Measurements from ENCODE around the gene CACNA1G.

Gene CACNA1G

DNA sequence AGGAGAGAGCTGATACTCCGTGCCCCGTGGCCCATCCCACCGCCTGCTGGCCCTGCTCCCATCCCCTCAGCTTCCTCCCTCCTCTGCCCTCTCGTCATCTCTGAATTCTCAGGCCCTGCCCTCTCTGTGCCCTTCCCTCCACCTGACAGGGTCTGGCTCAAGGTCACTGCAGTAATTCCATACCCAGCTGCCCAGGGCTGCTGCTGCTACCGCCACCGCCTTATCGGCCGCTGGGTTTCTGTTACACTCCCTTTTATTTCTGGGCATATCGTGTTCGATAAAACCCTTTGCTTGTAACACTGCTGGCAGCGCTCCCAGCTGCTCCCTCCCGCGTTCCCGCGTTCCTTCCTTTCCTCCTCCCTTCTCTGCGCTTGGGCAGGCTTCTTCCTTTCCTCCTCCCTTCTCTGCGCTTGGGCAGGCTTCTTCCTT lies 26.8 kb upstream of the CACNA1G start:
- DNase-seq (ENCODE audit: low read depth) = no peak

DNA sequence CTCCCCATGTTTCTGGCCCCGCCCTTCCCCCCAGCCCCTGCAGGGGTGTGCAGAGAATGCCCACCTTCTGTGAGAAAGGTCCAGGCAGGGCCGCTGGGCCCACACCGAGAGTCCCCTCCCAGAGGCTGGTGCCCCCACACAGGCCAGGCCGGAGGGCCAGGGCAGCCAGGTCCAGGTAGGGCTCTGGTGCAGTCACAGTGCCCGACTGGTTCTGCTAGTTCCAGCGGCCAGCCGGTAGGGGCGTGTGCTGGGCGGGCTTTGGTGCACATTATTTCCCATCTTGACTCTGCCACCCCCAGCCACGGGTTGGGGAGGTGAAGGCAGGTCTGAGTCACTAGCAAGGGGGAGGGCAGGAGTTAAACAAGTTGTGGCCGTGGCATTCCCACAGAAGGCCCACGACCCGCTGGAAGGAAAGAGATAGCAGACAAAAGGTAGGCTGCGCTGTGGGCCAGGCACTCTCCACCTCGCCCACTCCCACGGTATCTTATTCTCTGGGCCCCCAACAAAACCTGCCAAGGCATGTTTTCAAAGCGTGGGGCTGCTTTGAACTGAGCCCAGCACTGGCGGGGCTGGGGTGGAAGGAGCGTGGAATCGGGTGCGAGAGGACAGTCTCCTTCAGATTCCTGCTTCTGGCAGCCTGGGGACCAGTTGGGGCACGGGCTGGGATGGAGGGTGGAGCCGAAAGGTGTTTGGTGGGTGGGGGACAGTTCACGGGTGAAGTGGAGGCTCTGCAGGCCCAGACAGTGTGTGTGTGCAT lies 26.1 kb upstream of the CACNA1G start:
- DNase-seq (ENCODE audit: low read depth) = no peak

DNA sequence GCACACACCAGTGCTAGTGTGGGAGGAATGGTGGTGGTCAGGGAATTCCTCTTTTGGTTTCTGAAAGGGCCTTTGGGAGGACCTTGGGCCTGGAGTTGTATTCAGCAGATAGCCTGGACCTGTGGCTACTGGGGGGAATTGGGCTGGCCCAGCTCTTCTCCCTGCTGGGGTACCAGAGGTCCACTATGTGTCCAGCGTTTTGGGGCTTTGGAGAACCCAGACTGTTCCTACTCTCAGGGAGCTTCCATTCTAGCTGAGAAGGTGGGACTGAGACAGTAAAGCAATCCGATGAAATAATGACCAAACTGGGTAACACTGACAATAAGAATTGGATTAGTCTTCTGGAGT lies 25.6 kb upstream of the CACNA1G start:
- no peak for DNase-seq (ENCODE audit: low read depth)

DNA sequence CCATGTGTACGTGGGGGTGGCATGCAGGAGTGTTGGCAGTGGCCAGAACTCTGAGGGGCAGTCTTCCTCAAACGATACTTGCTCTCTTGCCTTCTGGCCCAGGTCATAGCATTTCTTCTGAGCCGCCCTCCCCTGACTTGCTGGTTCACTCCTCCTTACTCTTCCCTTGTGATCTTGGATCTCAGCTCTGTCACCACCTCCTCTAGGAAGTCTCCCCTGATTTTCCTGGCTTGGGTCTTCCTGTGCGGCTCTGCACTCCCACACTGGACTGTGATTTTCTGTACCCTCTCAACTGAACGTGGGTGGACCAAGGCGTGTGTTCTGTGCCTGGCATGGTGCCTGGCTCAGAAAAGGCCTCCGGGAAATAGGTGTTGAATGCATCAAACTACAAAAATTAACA lies 25.1 kb upstream of the CACNA1G start:
- no peak for DNase-seq (ENCODE audit: low read depth)

DNA sequence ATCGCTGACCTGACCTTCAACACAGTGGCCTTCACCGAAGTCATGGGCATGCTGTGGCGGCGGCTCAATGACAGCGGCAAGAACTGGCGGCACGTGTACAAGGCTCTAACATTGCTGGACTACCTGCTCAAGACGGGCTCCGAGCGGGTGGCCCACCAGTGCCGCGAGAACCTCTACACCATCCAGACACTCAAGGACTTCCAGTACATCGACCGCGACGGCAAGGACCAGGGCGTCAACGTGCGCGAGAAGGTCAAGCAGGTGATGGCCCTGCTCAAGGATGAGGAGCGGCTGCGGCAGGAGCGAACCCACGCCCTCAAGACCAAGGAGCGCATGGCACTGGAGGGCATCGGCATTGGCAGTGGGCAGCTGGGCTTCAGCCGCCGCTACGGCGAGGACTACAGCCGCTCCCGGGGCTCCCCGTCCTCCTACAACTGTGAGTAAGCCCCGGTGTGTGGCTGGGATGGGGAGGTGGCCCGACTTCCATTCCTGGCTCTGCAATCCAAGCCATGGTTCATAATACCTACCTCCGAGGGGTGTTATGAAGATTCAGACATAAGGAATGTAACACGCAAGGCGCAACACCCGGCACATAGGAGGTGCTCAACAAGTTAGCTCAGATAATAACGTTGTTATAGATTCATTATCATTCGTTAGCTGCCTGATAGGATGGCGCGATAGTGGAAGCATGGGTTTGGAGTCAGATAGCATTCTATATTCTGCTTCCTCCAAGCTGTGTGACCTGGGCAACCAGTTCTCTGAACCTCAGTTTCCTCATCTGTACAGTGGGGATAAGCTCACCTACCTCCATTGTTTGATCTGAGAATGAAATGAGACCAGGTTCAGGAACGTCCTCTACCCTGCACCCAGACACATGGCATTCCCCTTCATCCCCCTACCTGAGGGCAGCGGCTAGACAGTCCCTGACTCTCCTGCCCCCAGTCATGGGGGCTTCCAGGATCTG lies 23.6 kb upstream of the CACNA1G start:
- DNase-seq (ENCODE audit: low read depth) = no peak

DNA sequence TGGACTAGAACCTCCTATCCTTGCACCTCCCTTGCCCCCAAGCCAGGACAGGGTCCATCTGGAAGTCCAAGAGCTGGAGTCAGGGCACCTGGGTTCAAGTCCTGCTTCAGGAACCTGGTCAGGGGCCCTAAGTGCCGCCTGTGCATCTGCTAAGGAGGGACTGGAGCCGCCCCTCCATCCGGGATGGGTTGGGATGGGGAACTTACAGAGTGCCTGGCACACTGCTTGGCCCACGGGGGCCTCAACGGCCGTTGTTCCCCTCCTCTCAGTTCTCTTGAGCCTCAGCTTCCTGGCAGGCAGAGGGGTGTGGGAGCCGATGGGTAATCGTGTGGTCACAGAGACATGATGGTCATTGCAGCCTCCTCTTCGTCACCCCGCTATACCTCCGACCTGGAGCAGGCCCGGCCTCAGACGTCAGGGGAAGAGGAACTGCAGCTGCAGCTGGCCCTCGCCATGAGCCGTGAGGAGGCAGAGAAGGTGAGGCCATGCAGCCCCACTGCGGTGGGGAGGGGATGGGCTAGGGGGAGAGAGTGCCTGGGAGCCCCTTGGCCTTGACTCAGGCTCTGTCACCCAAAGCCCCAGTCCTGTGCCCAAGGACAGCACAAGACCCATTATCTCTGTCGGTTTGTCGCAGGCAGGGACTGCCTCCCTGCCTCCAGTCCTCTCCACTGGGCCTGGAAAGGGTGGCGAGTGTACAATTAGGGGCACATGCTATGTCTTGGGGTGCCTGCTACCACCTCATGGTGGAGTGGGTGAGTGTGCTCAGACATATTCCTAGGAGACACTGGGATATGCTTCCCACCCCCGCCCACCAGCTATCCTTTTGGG lies 22.6 kb upstream of the CACNA1G start:
- DNase-seq (ENCODE audit: low read depth) = no peak

DNA sequence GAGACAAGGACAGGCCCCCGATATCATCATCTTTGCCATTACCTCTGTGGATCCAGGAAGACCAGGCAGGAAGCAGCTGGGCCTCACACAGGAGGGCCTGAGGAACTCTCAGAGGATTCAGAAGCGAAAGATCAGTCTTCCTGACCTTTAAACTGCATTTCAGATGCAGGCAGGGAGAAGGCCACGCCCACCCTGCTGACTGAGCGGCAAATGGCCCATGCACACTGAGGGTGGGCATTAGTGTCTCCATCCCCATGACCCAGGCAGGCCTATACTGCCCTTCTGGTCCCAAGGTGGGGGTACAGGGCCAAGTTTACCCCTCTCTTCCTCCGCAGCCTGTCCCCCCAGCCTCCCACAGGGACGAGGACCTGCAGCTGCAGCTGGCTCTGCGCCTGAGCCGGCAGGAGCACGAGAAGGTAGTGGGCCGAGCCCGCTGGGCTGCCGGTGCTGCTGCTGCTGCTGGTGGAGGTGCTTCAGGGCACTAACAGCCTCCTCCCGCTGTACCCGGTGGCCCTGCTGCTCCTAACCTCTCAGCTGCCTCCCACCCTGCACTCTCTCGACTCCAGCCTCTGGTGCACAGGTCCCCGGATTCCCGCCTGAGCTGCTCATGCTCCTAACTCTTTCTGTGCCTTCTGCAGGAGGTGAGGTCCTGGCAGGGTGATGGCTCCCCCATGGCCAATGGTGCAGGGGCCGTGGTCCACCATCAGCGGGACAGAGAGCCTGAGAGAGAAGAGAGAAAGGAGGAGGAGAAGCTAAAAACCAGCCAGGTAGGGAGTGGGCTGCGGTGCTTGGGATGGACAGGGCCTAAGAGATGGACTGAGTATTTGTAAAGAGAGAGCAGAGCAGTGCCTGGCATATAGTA lies 21.7 kb upstream of the CACNA1G start:
- DNase-seq (ENCODE audit: low read depth) = no peak

DNA sequence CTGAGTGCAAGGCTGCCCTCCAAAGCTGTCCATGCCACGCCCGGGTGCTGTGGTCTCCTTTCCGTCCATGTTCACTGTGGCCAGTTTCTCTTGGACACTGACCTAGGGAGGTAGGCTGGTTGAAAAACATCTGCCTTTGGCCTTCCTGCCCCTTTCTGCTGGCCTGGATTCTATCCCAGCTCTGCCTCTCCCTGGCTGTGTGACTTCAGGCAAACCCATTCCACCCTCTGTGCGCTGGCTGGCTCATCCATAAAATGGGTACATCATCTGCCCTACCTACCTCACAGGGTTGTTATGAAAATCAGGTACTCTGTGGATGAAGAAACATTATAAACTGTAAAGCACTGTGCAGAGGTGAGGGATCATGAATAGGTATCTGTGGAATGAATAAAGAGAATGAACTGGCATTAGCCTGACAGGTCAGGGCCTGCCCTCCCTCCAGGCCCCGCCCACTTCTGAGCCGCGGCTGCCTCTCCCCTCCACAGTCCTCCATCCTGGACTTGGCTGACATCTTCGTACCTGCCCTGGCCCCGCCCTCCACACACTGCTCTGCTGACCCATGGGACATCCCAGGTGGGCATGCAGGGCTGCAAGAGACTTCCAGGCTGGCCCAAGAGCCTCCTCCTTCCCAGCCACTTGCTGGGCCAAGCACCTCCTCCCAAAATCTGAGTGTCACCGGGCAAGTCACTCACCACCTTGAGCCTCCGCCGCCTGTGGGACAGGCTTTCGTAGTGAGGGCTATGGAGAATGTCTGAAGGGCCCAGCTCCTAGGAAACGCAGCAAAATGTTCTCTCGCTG lies 20.6 kb upstream of the CACNA1G start:
- DNase-seq (ENCODE audit: low read depth) = no peak

DNA sequence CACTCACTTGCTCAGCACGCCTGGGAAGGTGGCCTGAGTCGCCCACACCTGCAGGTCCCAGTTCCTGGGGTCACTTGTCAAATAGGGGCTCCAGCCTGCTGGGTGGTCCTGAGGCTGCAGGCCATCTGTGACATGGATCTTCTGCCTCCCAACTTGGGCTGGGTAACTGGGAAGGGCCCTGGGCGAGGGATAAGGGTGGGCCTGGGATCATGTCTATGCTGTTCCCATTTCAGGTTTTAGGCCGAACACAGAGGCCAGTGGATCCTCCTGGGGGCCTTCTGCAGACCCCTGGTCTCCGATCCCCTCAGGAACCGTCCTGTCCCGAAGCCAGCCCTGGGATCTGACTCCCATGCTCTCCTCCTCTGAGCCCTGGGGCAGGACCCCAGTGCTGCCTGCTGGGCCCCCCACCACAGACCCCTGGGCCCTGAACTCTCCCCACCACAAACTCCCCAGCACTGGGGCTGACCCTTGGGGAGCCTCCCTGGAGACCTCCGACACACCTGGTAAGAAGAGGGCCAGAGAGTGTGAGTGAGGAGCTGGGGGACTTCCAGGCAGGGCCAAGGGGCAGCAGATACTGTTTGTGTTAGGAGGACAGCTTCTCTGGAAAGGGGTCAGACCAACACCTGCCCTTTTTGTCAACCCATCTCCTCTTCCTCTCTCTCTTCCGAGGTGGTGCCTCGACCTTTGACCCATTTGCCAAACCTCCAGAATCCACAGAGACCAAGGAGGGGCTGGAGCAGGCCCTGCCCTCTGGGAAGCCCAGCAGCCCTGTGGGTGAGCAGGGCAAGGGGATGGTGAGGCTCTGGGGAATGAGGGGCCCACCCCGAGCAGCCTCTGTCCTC lies 19.7 kb upstream of the CACNA1G start:
- DNase-seq (ENCODE audit: low read depth) = no peak

DNA sequence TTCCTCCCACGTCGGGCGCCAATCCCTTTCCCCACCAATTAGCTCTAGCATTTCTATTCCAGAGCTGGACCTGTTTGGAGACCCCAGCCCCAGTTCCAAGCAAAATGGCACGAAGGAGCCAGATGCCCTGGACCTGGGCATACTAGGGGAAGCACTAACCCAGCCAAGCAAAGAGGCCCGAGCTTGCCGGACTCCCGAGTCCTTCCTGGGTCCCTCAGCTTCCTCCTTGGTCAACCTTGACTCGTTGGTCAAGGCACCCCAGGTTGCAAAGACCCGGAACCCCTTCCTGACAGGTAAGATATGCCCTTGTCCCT lies 19.2 kb upstream of the CACNA1G start:
- DNase-seq (ENCODE audit: low read depth) = no peak

DNA sequence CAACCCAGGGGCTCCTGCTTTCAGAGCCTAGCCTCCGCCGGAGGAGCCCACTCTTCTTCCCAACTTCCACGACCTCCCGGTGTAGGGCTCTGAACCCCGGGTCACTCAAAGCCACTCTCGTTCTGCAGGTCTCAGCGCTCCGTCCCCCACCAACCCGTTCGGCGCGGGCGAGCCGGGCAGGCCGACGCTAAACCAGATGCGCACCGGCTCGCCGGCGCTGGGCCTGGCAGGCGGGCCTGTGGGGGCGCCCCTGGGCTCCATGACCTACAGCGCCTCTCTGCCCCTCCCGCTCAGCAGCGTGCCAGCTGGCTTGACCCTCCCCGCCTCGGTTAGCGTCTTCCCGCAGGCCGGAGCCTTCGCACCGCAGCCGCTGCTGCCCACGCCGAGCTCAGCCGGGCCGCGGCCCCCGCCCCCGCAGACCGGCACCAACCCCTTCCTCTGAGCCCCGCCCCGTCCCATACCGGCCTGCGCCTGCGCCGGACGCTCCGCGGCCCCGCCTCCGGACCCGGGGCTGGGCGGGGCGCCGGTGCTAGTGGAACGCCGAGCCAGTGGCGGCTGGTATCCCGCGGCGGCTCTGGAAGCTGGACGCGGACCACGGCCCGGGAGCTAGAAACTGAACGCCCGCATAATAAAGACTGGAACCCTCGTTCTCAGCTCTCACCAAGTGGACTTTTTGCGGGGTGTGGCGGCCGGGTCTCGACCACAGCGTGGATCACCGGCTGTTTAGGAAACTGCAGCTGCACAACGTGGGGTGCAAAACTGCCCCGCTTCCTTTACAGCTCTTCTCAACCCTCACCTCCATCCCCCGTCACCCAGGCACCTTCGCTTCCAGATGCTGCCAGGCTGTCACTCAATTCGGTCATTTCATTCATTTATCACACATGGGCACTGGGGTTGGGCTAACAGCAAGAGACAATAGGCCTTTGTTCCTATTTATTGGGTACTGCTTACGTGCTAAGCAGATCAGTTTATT lies 18.5 kb upstream of the CACNA1G start:
- peak; percentile 76 for DNase-seq (ENCODE audit: low read depth)

DNA sequence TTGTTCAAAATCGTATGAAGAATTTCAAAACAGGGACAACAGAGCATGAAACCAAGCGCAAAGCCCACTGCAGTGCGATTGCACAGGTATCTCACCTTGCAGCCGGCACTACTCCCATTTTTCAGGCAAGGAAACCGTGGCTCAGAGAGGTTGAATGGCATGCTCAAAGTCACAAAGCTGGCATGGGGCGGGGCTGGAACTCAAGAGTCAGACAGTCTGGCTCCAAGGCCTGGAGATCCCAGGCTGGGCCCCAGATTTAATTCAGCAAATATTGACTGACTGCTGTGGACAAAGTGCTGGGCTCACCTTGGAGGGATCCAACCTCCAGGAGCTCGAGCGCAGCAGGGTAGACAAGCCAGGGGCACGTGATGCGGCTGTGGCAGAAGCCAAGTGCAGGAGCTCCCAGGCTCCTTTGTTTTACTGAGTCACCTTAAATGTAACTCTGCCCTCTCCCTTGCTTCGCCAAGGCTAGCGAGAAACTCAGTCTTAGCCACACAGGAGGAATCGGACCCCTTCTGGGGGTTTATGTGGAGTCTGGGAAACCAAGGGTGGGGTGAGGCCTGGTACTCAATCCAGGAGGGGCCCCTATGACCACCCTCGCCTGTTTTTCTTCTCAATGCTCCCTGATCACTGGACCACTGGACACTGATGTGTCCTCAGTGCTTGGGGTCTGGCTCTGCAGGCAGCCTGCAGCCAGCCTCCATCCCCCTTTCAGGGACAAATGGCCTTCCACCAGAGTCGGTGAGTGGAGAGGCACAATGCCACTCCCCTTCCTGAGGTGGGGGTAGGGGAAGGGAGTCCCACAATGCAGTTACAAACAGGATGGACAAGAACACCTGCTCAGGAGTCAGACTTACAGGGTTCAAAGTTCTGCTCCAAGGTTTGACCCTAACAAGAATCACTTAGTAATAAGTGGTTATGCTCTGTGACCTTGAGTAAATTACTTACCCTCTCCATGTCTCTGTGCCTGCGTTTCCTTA lies 17.4 kb upstream of the CACNA1G start:
- DNase-seq (ENCODE audit: low read depth) = no peak

DNA sequence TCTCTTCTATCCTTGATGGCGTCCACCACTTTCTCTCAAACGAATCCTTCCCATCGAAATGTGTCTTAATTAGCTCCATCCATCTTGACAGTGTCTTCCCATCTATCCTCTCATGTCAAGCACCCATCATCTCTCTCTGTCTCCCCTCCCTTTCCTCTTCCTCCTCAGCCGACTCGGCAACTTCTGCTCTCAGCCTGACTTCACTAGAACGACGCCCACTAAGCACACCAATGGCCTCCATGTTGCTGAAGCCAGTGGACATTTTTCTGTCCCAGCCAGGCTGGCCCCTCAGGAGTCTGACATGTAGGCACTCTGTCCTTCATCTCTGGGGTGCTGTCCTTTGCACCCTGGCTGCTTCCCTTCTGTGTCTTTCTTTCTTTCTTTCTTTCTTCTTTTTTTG lies 16.0 kb upstream of the CACNA1G start:
- DNase-seq (ENCODE audit: low read depth) = no peak

DNA sequence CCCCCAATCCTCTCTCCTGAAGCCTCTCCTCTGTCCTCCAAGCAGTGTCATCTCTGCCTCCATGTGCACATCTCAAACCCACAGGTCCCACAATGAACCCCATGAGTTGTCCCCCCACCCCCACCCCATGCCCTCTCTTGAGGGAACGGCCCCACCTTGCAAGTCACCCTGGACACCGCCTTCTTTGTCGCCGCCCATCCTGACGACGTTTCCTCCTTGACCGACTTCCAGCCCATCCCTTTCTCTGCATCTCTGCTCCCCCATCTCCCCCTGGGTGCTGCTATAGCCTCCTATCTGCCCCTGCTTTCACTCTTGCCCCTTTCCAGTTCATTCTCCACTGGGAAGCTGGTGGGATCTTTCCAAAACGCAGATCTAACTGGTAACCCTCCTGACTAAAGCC lies 15.2 kb upstream of the CACNA1G start:
- no peak for DNase-seq (ENCODE audit: low read depth)

DNA sequence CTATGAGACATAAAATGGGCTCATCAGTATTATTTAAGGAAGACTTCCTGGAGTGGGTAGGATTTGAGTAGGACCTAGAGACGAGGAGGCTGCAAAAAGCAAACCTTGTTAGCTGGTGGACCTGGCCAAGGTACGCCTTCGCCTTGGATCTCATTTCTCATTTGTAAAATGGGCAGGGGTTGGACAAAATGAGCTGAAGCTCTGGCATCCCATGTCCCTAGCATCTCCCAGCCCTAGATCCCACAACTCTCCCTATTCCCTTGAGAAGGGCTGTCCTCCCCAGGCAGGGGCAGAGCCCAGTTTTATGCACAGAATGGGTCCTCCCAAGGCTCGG lies 13.8 kb upstream of the CACNA1G start:
- DNase-seq (ENCODE audit: low read depth) = no peak

DNA sequence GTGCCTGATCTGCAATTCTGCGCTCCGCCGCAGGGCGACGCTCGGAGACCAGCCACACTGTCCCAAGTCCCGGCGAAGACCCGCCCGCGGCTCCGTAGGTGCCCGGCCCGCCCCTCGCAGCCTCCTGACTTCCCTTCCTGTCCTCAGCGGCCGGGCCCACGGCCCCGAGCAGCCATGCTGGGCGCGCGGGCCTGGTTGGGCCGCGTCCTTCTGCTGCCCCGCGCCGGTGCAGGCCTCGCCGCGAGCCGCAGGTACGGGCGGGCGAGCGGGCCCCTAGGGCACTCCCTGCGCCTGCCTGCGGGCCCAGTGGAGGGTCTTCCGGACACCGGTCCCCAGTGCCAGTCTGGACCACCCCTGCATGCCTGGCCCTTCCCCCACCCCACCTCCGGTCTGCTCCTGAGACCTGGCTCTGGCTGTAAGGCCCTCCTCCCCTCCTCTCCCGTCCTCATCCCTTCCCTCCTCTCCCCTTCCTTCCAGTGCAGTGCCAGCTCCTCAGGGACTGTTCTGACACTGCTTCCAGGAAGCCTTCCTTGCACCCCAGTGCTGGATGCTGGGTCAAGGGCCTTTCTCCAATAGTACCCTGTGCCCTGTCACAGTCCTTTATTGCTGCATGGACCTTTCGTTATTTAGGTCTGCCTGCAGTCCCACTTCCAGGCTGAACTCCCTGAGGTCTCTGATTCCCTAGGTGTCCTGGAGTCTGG lies 13.3 kb upstream of the CACNA1G start, which contains the start of gene SPATA20:
SPATA20 (plus strand) TSS at position 140 of the 701 bp plus-strand sequence; CDS start at position 175, 35 bp downstream.
- DNase-seq (ENCODE audit: low read depth) = peak; percentile 74

DNA sequence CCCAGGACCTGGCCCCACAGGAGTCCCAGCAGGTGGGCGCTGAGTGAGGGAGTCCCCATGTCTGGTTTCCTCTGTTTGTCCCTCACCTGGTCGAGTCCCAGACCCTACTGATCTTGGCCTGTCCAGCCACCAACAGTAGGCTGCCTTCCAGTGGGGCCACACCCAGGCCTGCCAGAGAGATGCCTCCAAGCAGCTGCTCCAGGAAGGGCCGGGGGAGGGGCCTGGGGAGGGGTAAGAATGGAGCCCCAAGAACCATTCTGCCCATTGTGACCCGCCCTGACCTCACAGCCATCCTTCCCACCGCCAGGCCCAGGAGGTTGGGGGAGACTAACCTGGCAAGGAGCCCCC lies 12.8 kb upstream of the CACNA1G start:
- DNase-seq (ENCODE audit: low read depth) = no peak
